NCI-H187 treated with DMSO at 0.1 percent for 48 hours (cell line): ENCODE measurements around the gene ARHGEF3.
"Not testable (repeated sequence)": the region's sequence is repeated elsewhere in the genome, so short reads cannot be mapped to it uniquely, and the experiment has no call there.

ENCODE experiments used
- DNase-seq: peaks from one replicate; lab custom pipeline; 2025; lab: John Stamatoyannopoulos, UW

ARHGEF3 gene

DNA sequence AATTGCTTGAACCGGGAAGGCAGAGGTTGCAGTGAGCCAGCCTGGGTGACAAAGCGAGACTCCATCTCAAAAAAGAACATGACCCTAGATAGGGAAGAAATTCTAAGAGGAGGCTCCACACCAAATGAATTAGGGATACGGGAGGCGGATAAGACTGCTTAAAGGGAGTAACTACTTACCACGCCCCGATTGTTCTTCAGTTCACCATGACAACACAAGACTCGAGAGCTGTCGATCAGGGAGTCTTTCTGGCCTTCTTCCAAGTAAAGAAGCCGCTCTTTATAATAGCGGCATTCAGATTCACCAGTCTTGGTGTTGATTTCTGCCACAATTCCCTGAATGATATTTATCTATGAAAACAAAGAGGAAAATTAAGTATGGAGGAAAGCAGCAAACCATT lies 64.7 kb downstream of the ARHGEF3 start:
- peak; percentile 12 for DNase-seq

DNA sequence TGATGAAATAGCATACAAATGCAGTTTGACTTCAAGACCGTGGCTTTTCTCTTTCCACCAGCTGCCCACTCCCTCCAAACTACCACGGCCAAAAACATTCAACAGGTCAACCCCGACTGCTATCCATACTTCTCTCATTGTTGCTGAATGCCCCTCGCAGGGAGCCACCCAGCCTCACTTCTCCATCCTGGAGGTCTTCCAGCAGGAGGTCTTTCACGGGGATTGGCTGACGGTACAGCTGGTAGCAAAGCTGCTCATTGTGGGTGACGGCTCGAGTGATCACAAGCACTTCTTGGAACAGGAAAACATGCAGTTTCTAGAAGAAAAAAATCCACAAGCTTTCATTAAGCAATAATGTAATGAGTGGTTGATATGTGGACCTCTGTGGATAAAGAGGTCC lies 69.6 kb downstream of the ARHGEF3 start:
- DNase-seq: no peak

DNA sequence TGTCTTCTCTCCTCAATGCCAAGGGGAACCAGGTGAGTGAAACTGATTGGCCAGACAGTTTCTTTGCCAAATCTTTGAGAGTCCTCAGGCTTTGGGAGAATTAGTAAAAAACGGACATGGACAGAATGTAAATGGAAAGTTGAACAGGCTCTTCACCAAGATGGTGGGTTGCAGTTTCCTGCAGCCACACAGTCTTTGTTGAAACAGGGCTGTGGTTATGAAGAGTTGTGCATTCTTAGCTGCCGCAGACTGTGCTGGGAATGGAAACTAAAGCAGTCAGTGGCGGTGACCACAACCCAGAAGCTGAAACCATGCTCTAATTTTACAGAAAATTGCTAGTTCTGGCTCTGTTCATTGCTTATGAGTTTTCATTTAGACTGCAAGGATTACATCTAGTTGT lies 76.6 kb downstream of the ARHGEF3 start:
- no peak for DNase-seq

DNA sequence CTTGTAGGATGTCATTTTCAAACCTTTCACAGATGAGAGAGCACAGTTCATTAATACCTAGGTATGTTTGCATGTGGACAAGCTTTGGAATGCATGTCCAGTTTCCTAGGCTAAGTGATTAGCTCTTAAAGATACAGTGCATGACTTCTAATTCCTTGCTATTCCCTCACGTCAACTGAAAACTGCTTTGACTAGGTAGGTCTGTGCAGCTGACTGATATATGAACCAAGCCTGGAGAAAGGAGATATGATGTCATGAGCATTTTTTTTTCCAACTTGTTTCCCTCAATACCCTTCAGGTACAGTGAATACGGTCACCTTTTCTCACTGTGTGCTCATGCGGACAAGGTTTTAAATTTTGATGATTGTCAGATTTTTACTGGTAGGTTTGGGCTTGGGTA lies 77.1 kb downstream of the ARHGEF3 start:
- no peak for DNase-seq

DNA sequence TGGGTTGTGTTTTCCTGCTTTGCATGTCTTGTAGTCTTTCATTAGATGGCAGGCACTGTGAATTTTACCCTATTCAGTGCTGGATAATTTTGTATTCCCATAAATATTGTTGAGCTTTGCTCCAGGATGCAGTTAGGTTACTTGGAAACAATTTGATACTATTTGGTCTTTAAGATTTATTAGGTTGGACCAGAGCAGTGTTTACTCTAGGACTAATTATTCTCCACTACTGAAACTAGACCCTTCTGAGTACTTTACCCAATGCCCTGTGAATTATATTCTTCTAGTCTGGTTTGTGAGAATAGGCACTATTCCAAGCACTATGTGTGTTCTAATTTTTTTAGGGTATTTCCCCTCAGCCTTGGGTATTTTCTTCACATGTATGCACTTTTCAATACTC lies 80.9 kb downstream of the ARHGEF3 start:
- DNase-seq: no peak

DNA sequence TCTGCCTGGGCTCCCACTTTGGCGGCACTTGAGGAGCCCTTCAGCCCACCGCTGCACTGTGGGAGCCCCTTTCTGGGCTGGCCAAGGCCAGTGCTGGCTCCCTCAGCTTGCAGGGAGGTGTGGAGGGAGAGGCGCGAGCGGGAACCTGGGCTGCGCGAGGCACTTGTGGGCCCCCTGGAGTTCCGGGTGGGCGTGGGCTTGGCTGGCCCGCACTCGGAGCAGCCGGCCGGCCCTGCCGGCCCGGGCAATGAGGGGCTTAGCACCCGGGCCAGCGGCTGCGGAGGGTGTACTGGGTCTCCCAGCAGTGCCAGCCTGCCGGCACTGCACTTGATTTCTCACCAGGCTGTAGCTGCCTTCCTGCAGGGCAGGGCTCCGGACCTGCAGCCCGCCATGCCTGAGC lies 82.9 kb downstream of the ARHGEF3 start:
- DNase-seq: not testable (repeated sequence)

DNA sequence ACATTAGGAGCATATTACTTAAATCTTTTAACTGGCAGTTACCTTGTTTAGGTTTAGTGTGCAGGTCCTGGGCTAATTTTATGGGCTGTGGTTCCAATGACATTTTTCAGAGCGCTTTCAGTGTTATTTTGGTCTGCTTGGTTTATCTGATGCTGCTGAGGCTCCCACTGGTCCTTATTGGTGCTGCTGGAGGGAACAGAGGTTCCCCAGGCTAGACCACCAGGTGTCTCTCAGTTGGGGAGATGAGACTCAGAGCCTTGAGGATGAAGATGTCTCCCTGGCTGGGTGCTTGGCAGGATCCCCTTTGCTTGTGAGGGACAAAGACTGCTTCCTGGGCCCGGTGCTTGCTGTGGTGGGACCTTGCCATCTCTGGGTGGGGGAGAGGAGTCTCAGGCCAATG lies 90.4 kb downstream of the ARHGEF3 start:
- DNase-seq: no peak

DNA sequence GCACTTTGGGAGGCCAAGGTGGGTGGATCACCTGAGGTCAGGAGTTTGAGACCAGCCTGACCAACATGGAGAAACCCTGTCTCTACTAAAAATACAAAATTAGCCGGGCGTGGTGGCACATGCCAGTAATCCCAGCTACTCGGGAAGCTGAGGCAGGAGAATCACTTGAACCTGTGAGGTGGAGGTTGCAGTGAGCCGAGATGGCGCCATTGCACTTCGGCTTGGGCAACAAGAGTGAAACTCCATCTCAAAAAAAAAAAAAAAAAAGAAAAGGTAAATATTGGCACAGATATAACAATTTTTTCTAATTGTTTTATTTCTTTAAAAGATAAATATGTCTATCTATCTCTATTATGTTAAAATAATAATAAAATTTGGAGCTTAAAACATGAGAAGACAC lies 94.3 kb downstream of the ARHGEF3 start:
- not testable (repeated sequence) for DNase-seq

DNA sequence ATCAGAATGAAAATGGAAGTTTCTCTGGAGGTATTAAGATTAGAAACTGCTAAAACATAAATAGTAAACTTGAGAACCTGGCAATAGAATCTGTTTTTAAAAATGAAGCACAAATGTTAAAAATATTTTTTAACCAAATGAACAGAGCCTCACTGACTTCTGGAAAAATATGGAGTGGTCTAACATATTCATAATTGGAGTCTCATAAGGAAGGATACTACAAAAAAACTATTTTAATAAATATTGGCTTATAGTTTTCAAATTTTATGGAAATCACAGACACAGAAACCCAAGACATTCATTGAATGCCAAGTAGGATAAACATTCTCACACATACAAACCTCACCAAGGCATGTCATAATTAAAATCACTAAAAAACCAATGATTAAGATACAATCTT lies 95.1 kb downstream of the ARHGEF3 start:
- DNase-seq: no peak

DNA sequence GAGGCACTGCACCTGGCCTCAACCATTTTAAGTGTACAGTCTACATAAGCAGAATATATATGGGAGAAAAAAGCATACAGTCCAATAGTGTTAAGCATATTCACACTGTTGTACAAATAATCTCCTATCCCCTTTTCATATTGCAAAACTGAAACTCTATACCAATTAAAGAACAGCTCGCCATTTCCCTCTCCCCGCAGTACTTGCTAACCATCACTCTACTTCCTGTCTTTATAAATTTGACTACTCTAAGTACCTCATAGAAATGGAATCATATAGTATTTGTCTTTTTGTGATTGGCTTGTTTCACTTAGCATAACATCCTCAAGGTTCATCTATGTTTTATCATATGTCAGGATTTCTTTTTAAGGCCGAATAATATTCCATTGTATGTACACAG lies 97.0 kb downstream of the ARHGEF3 start:
- no peak for DNase-seq

DNA sequence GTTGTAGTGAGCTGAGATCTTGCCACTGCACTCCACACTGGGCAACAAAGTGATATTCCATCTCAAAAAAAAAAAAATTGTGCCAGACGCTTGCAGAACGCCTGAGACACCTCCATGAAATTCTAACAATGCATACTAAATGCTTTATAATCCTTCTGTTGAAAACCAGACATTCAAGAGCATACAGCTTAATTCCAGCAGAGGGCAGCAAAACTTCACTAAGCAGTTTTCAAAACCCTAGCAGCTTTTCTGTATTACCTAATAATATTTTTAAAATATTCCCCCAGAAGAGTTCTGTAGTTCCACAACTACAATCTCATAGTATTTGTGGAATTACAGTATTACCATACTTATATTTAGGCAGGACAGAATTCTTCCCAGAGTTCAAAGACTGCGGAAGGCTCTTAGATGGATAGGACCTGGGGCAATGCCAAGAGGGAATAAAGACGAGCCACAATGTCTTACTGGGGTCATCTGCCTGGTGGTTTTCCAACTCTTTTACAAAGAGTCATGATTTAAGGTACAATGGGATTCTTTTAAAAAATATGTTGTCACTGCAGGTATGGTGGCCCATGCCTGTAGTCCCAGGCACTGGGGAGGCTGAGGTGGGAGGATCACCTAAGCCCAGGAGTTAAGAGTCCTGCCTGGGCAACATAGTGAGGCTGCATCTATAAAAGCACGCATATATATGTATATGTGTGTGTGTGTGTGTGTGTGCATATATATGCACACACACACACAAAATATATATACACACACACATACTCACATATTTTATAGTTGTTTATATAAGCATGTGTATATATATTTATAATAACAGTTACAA lies 99.0 kb downstream of the ARHGEF3 start:
- DNase-seq: no peak

DNA sequence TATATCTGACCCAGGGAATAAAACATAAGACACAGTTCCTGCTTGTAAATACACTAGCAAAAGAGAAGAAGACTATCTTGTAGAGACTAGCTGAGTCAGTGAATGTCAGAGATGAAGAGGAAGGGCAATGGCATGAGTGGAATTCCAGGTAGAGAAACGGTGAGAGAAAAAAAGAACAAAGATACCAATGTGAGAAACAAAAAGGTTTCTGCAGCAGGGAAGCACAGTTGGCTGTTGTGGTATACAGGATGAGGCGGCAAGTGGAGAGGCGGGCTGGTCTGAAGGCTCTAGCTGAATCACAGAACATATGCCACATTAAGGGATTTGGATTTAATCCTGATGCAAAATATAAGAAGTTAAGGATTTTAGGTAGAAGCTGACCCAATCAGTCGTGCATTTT lies 101.6 kb downstream of the ARHGEF3 start:
- no peak for DNase-seq

DNA sequence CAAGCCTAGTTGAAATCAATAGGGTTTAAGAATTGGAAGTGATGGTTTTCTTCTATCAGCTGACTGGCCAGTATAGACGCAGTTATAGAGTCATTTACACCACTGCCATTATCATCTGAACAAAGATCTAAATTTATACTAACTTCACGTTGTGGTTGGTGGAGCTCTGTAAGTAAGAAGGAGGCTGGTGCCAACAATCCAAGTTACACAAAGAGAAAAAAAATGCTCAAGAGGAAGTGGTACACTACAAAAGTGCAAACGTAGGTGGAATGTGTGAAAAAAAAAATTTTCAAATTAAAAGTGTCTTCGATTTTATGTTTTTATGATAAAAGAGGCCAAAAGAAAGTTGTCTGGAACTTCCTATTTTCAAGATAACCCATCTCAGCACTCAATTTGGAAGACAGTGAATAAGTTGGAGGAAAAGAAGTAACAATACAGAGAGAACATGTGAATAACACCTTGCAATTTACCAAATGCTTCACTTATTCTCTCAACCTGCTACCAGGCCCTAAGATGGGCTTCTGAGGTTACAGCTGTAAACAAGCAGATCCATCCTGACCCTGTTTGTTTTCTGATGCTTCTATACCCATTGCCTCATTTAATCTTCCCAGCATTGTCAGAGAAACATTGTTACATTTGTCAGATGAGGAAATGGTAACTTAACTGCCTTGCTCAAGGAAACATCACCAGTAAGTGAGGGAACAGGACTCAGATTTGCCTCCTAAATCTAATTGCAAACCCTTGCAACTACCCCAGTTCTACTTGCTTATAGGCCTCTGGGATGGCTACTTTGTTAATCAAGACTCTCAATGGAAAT lies 106.7 kb downstream of the ARHGEF3 start:
- DNase-seq: no peak

DNA sequence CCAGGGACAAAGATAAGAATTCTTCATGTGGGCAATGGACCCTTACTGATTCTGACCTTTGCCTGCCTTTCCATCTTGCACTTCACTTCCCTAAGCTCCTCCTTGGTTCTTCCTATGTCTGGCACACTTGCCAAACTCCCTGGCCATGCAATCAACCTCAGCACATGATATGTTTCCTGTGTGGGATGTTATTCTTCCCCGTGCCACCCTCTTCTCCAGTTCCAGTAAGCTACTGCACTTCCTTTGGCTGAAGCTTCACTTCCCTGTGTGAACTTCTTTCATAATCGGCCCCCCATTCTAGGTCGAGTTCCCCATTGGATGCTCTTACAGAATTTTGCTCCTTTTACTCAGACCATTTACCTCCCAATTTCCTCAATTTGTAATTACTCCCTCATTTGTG lies 108.0 kb downstream of the ARHGEF3 start:
- DNase-seq: no peak

DNA sequence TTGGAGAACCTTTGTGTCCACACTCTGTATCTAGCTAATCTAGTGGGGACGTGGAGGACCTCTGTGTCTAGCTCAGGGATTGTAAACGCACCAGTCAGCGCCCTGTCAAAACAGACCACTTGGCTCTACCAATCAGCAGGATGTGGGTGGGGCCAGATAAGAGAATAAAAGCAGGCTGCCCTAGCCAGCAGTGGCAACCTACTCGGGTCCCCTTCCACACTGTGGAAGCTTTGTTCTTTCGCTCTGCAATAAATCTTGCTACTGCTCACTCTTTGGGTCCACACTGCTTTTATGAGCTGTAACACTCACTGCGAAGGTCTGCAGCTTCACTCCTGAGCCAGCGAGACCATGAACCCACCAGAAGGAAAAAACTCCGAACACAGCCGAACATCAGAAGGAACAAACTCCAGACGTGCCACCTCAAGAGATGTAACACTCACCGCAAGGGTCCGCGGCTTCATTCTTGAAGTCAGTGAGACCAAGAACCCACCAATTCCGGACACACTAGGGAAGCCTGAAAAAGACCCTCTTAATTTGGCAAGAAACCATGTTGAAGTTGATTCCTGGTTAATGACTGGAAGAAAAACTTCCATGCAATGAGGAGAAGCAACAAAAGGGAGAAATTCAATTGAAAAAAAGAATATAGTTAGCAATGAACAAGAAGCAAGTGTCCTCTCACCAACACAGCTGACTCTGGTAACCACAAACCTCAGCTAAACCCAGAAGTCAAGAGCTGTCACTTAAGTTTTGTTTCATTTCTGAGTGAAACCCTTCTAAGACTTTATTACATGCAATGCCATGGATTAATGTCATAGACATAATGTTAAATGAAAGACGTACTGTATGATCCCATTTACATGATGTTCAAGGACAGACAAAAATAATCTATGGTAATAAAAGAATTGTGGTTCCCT lies 109.0 kb downstream of the ARHGEF3 start:
- DNase-seq: not testable (repeated sequence)

DNA sequence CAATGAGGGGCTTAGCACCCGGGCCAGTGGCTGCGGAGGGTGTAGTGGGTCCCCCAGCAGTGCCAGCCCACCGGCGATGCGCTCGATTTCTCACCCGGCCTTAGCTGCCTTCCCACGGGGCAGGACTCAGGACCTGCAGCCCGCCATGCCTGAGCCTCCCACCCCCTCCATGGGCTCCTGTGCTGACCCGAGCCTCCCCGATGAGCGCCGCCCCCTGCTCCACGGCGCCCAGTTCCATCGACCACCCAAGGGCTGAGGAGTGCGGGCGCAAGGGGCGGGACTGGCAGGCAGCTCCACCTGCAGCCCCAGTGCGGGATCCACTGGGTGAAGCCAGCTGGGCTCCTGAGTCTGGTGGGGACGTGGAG lies 109.8 kb downstream of the ARHGEF3 start:
- DNase-seq: not testable (repeated sequence)

DNA sequence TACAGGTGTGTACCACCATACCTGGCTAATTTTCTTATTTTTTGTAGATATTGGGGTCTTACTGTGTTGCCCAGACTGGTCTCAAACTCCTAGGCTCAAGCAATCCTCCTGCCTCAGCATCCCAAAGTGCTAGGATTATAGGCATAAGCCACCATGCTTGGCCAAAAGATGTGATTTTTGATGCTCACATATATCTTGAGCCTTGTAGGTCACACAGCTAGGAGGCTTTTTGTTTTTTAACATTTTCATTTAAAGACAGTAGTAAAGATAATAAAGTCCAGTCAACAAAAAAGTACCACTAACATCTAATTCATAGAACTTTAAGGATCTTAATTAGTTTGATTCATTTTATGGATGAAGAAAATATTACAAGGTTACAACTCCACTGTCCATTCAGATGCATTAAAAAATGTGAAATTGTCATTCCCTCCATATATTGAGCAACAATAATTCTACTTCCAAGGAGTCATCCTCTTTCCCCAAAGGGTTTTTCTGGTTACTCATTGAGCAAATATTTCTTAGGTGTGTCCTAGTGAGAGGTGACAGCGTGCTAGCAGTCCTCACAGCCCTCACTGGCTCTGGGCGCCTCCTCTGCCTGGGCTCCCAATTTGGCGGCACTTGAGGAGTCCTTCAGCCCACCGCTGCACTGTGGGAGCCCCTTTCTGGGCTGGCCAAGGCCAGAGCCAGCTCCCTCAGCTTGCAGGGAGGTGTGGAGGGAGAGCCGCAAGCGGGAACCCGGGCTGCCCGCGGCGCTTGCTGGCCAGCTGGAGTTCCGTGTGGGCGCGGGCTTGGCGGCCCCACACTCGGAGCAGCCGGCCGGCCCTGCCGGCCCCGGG lies 110.4 kb downstream of the ARHGEF3 start:
- no peak for DNase-seq

DNA sequence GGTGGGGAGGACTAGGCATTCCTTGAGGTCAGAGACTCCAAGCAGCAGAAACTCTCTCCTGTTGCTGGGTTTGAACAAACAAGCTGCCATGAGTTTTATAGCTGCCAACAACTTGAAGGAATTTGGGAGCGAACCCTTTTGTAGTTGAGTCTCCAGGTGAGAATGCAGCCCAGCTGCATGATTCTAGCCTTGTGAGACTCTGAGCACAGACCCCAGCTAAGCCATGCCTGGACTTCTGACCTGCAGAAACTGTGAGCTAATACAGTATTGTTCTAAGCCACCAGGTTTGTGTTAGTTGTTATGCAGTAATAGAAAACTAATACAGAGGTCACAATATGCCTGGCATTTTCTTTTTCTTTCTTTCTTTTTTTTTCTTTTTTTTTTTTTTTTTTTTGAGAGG lies 112.4 kb downstream of the ARHGEF3 start:
- no peak for DNase-seq

DNA sequence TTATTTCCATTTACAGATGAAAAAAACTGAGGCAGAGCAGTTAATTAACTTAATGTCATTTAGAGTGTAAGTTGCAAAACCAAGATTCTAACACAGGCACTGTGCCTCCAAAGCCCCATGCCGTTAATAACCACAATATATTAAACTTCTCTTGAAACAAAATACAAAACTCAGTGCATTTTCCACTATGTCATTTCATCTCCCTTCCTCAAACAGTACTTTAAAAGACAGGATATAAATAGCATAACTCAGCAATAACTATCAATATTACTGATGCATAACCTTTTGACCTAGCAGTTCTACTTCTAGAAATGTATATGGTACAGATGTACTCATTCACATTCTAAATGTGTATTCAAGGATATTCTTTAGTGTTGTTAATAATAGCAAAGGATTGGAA lies 113.6 kb downstream of the ARHGEF3 start:
- DNase-seq: no peak

DNA sequence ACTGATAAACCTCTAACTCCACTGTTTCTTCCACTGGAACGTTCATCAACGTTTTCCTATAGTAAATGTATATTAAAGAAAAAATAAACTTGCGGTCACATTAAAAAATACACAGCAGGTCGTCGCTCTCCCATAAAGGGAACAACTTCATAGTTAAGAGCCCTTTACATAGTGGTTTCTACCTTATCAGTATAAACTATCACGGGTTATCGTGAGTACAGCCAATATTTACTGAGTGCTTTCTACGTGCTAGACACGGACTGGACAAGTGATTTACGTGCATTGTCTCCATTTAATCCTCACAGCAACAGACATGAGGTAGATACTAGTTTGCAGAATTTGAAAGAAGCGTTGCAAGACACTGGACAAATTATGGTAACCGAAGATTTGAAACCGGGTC lies 117.7 kb downstream of the ARHGEF3 start:
- no peak for DNase-seq

DNA sequence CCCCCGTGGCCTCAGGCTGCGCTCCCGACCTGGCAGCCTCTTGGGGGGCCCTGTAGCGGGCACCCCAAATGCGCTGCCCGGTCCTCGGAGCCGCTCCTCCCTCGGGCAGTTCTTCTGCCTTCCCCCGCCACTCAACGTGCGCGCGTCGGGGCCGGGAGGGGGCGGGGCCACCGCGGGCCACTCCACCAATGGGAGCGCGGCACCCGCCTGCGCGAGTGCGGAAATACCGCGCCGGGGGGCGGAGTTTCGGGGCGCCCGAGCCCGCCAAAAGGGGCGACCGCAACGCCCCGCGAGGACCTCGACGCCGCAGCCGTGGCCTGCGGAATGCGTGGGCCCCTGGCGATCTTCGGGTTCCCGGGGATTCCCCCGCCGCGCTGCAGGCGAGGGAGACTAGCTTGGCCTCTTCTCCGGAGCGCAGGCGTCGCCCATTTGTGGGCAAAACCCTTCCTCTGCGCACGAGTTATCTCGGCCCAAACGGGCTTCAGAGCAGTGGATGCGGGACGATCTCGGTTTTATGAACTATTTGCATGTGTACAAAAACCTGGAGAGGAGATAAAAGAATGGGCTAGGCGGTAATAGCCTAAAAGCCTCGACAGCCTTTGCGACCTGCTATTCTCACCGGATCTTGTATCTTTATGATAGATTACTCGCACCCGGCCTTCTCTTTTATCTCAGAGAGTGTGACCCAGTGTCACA lies 118.5 kb downstream of the ARHGEF3 start, which contains the start of gene TASOR:
TASOR (minus strand) TSS at position 144 of the 696 bp plus-strand sequence. CDS start 259 bp downstream, outside the sequence.
- DNase-seq: no peak
